ENCODE measurements around the gene CHCHD6.

- no peak for TF ChIP-seq GATA2 (IDR thresholded peaks at IDR 0.05; ENCODE audit: low read depth, low read length)
- no peak for TF ChIP-seq GATA3 (IDR thresholded peaks at IDR 0.05; ENCODE audit: low read depth, low read length)
Observed at GRCh38 chr3:126939733-126940132, 235.7 kb downstream of the CHCHD6 start.
